ENCODE data around the gene NDST1.
A peak's percentile ranks its signal among the peaks of the same experiment; 100 is the strongest.
"Not testable (repeated sequence)": the region's sequence is repeated elsewhere in the genome, so short reads cannot be mapped to it uniquely, and the experiment has no call there.

The NDST1 gene

DNA sequence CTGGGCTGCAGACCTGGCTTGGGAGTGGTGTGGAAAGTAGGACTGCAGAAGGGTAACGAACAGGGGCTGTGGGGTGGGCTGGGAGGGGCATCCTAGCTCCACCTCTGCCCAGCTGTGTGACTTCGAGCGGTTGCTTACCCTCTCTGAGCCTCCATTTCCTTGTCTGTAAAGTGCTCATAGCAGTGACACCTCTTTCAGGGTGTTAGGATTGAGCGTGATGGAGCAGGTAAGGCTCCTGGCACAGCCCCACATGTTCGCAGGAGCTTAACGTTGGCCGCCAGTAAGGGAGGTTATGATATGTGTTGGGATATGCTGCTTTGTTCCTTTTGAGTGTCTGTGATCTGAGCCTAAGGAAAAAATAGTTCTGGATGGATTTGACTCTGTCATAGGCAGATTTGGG lies 2.1 kb downstream of the NDST1 start:
- no peak for DNase-seq

- no peak for DNase-seq
These were observed 2.7 kb downstream of the NDST1 start for GRCh38 chr5:150510460-150511263.

DNA sequence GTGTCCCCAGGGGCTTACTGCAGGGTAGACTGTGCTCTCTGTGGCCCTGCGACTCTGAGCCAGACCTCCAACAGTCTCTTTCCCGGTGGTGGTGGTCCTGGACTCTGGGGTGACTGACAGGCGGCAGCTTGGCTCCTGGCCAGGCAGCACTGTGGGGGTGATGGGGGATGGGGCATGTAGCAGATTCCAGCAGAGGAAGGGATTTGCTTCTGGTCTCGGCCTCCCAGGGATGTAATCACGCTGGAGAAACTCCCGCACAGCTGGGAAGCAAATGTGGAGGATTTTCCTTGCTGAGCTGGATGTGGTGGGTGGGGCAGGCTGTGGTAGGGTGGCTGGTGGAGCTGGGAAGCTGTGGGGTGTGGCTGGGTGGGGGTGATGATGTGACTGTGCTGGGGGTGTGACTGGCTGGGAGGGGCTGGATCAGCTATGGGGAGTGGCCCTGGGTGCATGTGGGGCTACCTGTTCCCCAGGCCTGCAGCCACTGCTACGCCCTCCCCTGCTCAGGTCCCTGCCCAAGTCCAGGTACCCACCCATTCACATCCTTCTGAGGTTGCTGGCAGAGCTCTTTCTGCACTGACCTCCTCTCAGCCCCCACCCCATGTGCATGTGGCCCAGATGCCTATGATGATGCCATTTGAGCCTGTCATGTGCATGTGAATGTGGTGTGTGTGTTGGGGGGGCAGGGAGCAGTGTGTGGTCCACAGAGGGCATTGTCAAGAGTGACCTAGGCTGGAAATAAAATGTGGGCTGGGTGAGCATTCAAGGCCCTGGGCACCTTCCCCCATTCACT lies 3.8 kb downstream of the NDST1 start:
- no peak for DNase-seq

GRCh38 chr5:150512368-150512747 lies 4.4 kb downstream of the NDST1 start:
- DNase-seq: no peak

- DNase-seq: no peak
These were observed 5.7 kb downstream of the NDST1 start for GRCh38 chr5:150513375-150514309.

- no peak for DNase-seq
These were observed 6.8 kb downstream of the NDST1 start for GRCh38 chr5:150514708-150515211.

DNA sequence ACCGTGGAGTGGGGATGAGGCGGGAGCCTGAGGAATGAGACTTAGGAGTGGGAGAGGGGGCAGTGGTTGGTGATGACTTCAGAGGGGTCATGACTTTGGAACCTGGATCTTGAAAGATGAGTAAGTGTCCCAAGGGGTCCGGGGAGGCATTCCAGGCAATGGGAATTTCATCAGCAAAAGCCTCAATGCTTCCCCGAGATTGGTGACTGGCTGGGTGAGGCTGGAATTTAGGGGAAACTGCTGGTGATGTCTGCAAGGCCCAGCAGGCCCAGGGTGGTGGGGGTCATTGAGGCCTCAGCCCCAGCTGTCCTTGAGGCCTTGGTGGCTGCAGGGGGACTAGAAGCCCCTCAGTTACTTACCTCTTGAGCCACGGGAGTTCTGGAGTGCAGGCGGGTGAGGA lies 7.5 kb downstream of the NDST1 start:
- DNase-seq: no peak

DNA sequence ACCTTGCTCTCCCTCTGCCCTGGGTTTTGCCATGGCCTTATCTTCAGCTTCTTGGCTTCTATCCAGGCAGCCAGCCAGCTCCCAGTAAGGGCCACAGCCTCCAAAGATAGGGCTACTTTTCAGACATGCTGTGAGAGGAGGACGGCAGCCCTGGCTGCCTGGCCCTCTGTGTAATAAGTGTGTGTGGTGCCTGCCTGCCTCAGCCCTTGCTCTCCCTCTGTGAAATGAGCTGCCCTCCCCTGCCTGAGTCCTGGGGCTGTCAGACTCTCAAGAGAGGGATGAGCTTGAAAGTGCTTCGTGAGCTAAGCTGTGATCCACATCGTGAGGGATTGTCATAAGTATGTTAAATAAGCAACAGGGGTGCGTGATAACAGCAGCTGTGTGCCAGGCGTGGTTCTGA lies 8.1 kb downstream of the NDST1 start:
- DNase-seq: no peak

DNA sequence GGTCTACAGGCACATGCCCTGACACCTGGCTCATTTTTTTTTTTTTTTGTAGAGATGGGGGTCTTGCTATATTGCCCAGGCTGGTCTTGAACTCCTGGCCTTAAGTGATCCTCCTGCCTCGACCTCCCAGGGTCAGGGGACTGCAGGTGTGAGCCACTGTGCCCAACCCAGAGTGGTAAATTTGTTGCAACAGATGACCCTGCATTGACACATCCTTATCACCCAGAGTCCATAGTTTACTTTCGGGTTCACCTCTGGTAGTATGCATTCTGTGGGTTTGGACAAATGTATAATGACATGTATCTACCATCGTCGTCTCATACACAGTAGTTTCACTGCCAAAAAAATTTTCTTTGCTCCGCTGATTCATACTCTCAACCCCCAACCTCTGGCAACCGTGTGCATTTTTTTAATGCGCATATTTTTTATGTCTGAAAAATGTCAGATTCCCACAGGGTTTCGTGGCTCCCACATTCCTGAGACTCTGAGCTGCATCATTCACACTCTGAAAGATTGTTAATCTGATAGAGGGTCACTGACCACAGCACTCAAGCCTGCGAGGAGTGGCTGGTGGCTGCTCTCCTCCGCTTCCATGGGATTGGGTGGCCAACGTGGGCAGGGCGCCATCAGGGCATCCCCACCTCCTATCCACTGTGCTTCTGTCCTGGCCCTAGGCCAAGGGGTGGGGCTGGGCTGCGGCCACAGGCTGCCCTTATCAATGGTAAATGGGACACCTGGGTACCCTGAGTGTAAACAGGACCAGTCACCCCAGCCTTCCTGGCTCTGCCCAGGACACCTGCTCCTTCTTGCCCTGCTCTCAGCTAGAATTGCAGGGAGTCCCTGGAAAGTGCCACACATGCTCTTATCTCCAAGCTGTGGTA lies 9.6 kb downstream of the NDST1 start:
- DNase-seq: no peak

DNA sequence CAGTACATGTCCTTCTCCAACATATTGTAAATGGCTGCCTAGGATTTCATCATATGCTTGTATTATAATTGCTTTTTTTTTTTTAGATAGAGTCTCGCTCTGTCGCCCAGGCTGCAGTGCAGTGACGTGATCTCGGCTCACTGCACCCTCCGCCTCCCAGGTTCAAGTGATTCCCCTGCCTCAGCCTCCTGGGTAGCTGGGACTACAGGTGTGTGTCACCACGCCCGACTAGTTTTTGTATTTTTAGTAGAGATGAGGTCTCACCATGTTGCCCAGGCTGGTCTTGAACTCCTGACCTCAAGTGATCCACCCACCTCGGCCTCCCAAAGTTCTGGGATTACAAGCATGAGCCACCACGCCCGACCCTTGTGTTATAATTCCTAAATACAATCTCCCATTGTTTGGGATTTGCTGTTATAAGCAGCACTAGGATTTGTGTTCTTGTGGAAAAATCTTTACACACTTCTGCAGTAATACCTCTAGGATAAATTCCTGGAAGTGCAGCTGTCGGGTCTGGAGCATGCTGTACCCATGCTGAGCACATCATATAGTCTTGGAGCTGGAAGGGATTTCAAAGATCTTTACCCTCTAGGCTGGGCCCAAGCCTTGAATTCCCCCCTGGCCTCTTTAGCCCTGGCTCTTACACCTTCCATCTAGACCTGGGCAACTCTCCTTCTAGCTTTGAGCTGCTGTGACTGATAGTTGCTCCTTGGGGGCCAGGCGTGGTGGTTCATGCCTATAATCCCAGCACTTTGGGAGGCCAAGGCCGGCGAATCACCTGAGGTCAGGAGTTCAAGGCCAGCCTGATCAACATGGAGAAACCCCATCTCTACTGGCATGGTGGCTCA lies 11.0 kb downstream of the NDST1 start:
- DNase-seq: not testable (repeated sequence)

- DNase-seq: no peak
These were observed 11.6 kb downstream of the NDST1 start for GRCh38 chr5:150519560-150519945.

DNA sequence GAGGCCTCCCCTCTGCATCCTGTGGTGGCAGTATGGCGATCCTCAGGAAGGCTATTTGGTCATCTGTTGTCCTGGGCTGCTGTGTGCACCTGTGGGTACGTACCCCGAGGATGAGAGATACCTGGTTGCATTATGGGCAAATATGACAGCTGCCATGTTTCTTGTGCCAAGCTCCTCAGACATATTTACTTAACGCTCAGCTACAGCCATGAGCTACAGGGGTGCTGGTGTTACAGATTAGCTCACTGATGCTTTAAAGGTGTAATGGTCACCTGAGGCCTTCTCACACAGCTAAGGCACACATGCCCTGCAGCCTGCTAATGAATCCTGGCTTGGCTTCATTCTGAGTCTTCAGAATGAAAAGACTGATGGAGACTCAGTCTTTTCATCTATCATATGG lies 12.0 kb downstream of the NDST1 start:
- no peak for DNase-seq

DNA sequence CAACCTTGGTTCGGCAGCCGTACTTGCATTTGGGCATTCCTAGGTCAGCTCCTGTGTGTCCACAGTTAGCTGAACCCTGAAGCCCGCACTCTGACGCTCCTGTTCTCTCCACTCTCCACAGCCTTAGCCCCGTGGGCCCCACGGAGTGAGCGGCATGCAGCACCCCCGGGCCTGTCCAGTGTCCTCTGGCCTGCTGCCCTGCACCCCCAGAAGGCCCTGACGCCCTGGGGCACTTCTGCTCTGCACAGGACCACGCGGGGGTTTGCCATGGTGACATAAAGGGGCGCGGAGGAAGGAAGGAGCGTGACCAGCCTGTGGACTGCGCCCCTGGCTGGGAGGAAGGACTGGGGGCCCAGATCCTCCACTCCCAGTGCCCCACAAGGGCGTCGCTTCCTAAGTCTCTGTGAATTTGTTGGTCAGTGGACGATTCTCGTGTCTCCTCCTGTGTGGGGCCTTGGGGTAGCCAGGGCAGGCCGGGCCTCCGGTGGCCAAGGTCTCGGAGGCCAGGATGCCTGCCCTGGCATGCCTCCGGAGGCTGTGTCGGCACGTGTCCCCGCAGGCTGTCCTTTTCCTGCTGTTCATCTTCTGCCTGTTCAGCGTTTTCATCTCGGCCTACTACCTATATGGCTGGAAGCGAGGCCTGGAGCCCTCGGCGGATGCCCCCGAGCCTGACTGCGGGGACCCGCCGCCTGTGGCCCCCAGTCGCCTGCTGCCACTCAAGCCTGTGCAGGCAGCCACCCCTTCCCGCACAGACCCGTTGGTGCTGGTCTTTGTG lies 13.0 kb downstream of the NDST1 start:
- DNase-seq: no peak

DNA sequence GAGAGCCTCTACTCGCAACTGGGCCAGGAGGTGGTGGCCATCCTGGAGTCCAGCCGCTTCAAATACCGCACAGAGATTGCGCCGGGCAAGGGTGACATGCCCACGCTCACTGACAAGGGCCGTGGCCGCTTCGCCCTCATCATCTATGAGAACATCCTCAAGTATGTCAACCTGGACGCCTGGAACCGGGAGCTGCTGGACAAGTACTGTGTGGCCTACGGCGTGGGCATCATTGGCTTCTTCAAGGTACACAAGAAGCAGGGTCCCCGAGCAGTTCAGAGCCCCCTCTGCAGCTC lies 13.5 kb downstream of the NDST1 start:
- DNase-seq: no peak

- no peak for DNase-seq
These were observed 14.1 kb downstream of the NDST1 start for GRCh38 chr5:150521939-150522503.

- DNase-seq: no peak
These were observed 14.8 kb downstream of the NDST1 start for GRCh38 chr5:150522504-150523414.

DNA sequence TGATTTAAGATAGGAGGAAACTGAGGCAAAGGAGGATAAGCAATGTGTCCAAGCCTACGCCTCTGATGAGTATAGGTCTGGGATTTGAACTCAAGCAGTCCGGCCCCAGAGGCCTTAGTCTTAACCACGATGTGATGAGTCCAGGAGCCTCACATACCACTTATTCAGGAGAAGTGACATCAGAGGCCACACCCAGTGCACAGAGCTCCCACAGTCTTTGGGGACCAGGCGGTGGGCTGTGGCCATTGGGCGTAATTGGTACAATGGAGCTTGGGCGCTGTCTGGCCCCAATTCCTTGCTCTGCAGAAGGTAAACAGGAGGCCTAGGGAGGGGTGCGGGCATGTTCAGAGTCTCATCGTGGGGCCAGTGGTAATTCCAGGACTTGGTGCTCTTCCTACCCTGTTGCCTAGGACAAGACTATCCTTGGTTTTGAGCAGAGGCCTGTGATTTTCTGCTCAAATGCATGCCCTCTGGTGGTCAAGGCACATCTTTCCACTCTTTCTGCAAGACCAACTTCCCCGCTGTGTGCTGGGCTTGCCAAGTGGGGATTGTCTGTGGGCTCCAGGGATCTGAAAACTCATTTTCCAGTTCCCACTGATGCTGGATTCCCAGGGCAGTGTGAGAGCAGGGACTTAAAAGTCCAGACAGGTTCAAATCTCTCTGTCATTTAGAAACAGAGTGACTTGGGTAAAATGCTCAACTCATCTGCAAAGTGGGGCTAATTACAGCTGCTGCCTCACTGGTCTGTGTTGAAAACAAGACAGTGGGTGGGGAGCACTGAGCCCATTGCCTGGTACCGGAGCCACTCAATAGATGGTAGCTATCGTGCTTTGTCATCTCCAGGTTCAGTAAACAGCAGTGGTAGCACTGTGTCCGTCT lies 15.8 kb downstream of the NDST1 start:
- peak; percentile 11 for DNase-seq

GRCh38 chr5:150525163-150525562 lies 17.2 kb downstream of the NDST1 start:
- no peak for DNase-seq
